HepG2 (cell line): ENCODE data around the gene TNRC18. TPM values are rescaled to one million over a fixed set of nuclear protein-coding genes. Genes with fewer than 3 reads are reported as not detected.
A peak's percentile ranks its signal among the peaks of the same experiment; 100 is the strongest.

Experiments
- ISL2 ChIP-seq: sonication (generic); formaldehyde crosslinking; IDR thresholded peaks from 2 replicates; pipeline ENCODE4 v1.5.0; 2020; ENCODE audit warnings: missing genetic modification reagents
- KDM2A ChIP-seq: sonication (generic); formaldehyde crosslinking; IDR thresholded peaks from 2 replicates; pipeline ENCODE4 v1.4.0; 2020; ENCODE audit warnings: low read depth, missing genetic modification reagents, borderline replicate concordance
- KDM5A ChIP-seq: fragments of 200-600 bp; sonication (generic); IDR thresholded peaks from 2 replicates; pipeline ENCODE4 v1.7.0; 2018; ENCODE audit warnings: antibody characterized with exemption, mild to moderate bottlenecking, low read length, borderline replicate concordance
- MAZ ChIP-seq, 2 experiments: sonication (generic) in 1 of 2; formaldehyde crosslinking in 1 of 2; IDR thresholded peaks; 2 replicates each; pipeline versions ENCODE4 v1.5.0 to v1.6.1; 2012 to 2020; ENCODE audit warnings: low read depth in 2 of 2, mild to moderate bottlenecking in 2 of 2, borderline replicate concordance in 1 of 2, improper control_type of control experiment in 1 of 2, low read length in 1 of 2, missing genetic modification reagents in 1 of 2, moderate library complexity in 1 of 2
- NFIB ChIP-seq: sonication (generic); formaldehyde crosslinking; IDR thresholded peaks from 2 replicates; pipeline ENCODE4 v1.9.0; 2021; ENCODE audit warnings: missing genetic modification reagents, mild to moderate bottlenecking, borderline replicate concordance
- SNAI1 ChIP-seq: sonication (generic); formaldehyde crosslinking; IDR thresholded peaks from 2 replicates; pipeline ENCODE4 v1.5.0; 2020; ENCODE audit warnings: mild to moderate bottlenecking, missing genetic modification reagents, borderline replicate concordance
- SOX6 ChIP-seq, 2 experiments: fragments of 450-650 bp in 1 of 2; sonication (generic) in 1 of 2; formaldehyde crosslinking in 1 of 2; IDR thresholded peaks; 2 replicates each; pipeline versions ENCODE4 v1.4.0 to v1.6.1; 2017 to 2020; ENCODE audit warnings: antibody characterized with exemption in 1 of 2, mild to moderate bottlenecking in 1 of 2, missing genetic modification reagents in 1 of 2
- SRSF1 ChIP-seq: fragments of 200-400 bp; formaldehyde crosslinking; optimal IDR thresholded peaks from 2 replicates; pipeline ENCODE3; 2017; ENCODE audit warnings: mild to moderate bottlenecking, low read depth, low read length, moderate library complexity
- SRSF9 ChIP-seq: fragments of 200-400 bp; formaldehyde crosslinking; IDR thresholded peaks from 2 replicates; pipeline ENCODE4 v1.6.1; 2018; ENCODE audit warnings: borderline replicate concordance, mild to moderate bottlenecking, low read depth, low read length; ENCODE audit not compliant: insufficient read depth, poor library complexity, severe bottlenecking
- TBL1XR1 ChIP-seq: fragments of 150-350 bp; IDR thresholded peaks from 2 replicates; pipeline ENCODE4 v1.6.1; 2014; ENCODE audit warnings: borderline replicate concordance, low read length; ENCODE audit not compliant: partially characterized antibody
- ZBTB20 ChIP-seq: sonication (generic); formaldehyde crosslinking; IDR thresholded peaks from 2 replicates; pipeline ENCODE4 v1.8.1; 2023; ENCODE audit warnings: missing genetic modification reagents, low read depth, mild to moderate bottlenecking, borderline replicate concordance
- ZKSCAN5 ChIP-seq: sonication (generic); formaldehyde crosslinking; IDR thresholded peaks from 2 replicates; pipeline ENCODE4 v1.5.1; 2020; ENCODE audit warnings: mild to moderate bottlenecking, missing genetic modification reagents
- ZMYM4 ChIP-seq: sonication (generic); formaldehyde crosslinking; IDR thresholded peaks from 2 replicates; pipeline ENCODE4 v1.8.1; 2023; ENCODE audit warnings: mild to moderate bottlenecking, missing genetic modification reagents
- ZNF143 ChIP-seq: sonication (generic); formaldehyde crosslinking; IDR thresholded peaks from 2 replicates; pipeline ENCODE4 v1.4.0; 2020; ENCODE audit warnings: missing genetic modification reagents
- ZNF274 ChIP-seq: sonication (generic); formaldehyde crosslinking; IDR thresholded peaks from 2 replicates; pipeline ENCODE4 v1.5.1; 2020; ENCODE audit warnings: mild to moderate bottlenecking, missing genetic modification reagents
- ZNF3 ChIP-seq: IDR thresholded peaks from 2 replicates; pipeline ENCODE4 v1.7.0; 2017; ENCODE audit warnings: inconsistent platforms
- ZNF549 ChIP-seq: sonication (generic); formaldehyde crosslinking; IDR thresholded peaks from 2 replicates; pipeline ENCODE4 v1.5.0; 2020; ENCODE audit warnings: missing genetic modification reagents
- ZNF569 ChIP-seq: sonication (generic); formaldehyde crosslinking; IDR thresholded peaks from 2 replicates; pipeline ENCODE4 v1.5.0; 2020; ENCODE audit warnings: mild to moderate bottlenecking, missing genetic modification reagents, moderate library complexity, borderline replicate concordance
- ZNF614 ChIP-seq: IDR thresholded peaks from 2 replicates; pipeline ENCODE4 v1.6.1; 2018; ENCODE audit warnings: missing biosample characterization, missing genetic modification reagents, inconsistent platforms, borderline replicate concordance
- ZNF816 ChIP-seq: sonication (generic); formaldehyde crosslinking; IDR thresholded peaks from 2 replicates; pipeline ENCODE4 v1.8.0; 2022; ENCODE audit warnings: missing genetic modification reagents, mild to moderate bottlenecking, borderline replicate concordance
- ZSCAN29 ChIP-seq: sonication (generic); formaldehyde crosslinking; conservative IDR thresholded peaks from 2 replicates; pipeline ENCODE4 v1.4.0; 2020; ENCODE audit warnings: mild to moderate bottlenecking, missing genetic modification reagents
- polyA plus RNA-seq, 8 experiments: library from polyadenylated mRNA; depleted of rRNA in 3 of 8; stranded (reverse) in 7 of 8; unstranded in 1 of 8; fragments of >200 nt; fragmentation: Illumina TruSeq in 4 of 8; extraction: Trizol in 4 of 8; gene quantifications; 2 replicates each; pipeline versions ENCODE4 v1.2.1 to v1.2.3, GENCODE V29; 2011 to 2016; ENCODE audit warnings: low read depth in 4 of 8, missing spikeins in 1 of 8, mixed read lengths in 1 of 8; ENCODE audit not compliant: insufficient read depth in 1 of 8
- total RNA-seq, 5 experiments: library from RNA; depleted of rRNA; stranded (reverse); fragments of >200 nt; fragmentation: Illumina TruSeq; extraction: Trizol; gene quantifications; 2 replicates each; pipeline ENCODE4 v1.2.3, GENCODE V29; 2016; ENCODE audit warnings: low read depth in 1 of 5
- TF ChIP-seq, protein P1 (sequence below): sonication (generic); formaldehyde crosslinking; IDR thresholded peaks from 2 replicates; pipeline ENCODE4 v1.9.0; 2021; ENCODE audit warnings: missing genetic modification reagents, borderline replicate concordance
- TF ChIP-seq, protein P2 (sequence below): sonication (generic); formaldehyde crosslinking; IDR thresholded peaks from 2 replicates; pipeline ENCODE4 v1.4.0; 2020; ENCODE audit warnings: missing genetic modification reagents
- TF ChIP-seq, protein P3 (sequence below): fragments of 450-650 bp; IDR thresholded peaks from 2 replicates; pipeline ENCODE4 v1.6.1; 2016

The TNRC18 gene
- total and polyA plus RNA-seq, 2 of the 13 experiments (the other 11 are each of a cell fraction or from before 2014, with no cell fraction given), result 11.7 to 17.4 TPM

DNA sequence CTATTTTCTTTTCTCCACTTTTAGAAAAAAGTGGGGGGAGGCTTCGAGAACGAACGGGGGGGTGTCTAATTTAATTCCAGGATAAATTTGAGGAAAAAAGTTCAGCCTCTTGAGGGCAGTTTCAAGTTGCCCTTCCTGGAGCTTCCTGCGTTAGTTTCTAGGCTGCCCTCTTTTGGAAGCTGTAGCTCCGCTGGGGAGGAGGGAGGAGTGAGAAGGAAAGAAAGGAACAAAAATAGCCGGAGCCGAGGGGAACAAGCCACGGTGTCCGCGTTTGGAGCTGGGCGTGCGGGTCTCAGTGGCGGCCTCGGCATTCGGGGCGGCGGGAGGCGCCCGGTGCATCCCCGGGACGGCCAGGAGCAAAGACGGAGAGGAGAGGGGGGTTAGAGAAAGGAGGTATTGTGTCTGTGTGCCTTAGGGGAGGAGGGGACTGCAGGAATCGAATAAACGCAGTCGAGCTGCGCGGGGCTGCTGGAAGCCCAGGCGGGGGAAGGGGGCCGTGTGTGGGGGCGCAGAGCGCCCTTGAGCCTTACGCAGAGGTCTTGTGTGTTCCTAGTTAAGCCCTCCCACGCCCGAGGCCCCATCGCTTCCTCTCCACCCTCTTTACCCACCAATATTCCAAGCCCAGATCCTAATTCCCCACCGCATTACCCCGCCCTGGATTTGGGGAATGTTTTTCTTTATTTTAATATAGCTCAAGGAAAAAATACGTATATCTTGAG, 2.0 kb upstream of the TNRC18 start (continued):
- TF ChIP-seq, protein P1, sequence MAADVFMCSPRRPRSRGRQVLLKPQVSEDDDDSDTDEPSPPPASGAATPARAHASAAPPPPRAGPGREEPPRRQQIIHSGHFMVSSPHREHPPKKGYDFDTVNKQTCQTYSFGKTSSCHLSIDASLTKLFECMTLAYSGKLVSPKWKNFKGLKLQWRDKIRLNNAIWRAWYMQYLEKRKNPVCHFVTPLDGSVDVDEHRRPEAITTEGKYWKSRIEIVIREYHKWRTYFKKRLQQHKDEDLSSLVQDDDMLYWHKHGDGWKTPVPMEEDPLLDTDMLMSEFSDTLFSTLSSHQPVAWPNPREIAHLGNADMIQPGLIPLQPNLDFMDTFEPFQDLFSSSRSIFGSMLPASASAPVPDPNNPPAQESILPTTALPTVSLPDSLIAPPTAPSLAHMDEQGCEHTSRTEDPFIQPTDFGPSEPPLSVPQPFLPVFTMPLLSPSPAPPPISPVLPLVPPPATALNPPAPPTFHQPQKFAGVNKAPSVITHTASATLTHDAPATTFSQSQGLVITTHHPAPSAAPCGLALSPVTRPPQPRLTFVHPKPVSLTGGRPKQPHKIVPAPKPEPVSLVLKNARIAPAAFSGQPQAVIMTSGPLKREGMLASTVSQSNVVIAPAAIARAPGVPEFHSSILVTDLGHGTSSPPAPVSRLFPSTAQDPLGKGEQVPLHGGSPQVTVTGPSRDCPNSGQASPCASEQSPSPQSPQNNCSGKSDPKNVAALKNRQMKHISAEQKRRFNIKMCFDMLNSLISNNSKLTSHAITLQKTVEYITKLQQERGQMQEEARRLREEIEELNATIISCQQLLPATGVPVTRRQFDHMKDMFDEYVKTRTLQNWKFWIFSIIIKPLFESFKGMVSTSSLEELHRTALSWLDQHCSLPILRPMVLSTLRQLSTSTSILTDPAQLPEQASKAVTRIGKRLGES (CRISPR knock-in tag), result no peak
- TF ChIP-seq ZNF274 (no peak), ZKSCAN5 (CRISPR knock-in tag) (no peak), SNAI1 (CRISPR knock-in tag) (no peak), ZNF549 (CRISPR knock-in tag) (no peak), ZSCAN29 (CRISPR knock-in tag) (no peak), MAZ (IDR thresholded peaks at IDR 0.05; ENCODE audit: borderline replicate concordance, low read depth, low read length) (no peak), MAZ (CRISPR knock-in tag; IDR thresholded peaks at IDR 0.05; ENCODE audit: low read depth) (peak; percentile 87; the same call in 1 of the 2 replicates), ZMYM4 (CRISPR knock-in tag) (0 out of 2 replicates have a peak, but pooled peaks have one; percentile 33), ZNF3 (0 out of 2 replicates have a peak, but pooled peaks have one; percentile 8), SOX6 (IDR thresholded peaks at IDR 0.05) (no peak), SOX6 (CRISPR knock-in tag; IDR thresholded peaks at IDR 0.05) (peak; percentile 75), KDM2A (CRISPR knock-in tag) (peak; percentile 30; the same call in 1 of the 2 replicates), ZNF816 (no peak), ISL2 (CRISPR knock-in tag) (no peak), NFIB (CRISPR knock-in tag) (no peak), TBL1XR1 (no peak), KDM5A (no peak), ZNF614 (no peak), SRSF1 (no peak), SRSF9 (no peak), ZBTB20 (no peak), ZNF143 (CRISPR knock-in tag) (no peak), ZNF569 (CRISPR knock-in tag) (no peak)
- TF ChIP-seq, protein P2, sequence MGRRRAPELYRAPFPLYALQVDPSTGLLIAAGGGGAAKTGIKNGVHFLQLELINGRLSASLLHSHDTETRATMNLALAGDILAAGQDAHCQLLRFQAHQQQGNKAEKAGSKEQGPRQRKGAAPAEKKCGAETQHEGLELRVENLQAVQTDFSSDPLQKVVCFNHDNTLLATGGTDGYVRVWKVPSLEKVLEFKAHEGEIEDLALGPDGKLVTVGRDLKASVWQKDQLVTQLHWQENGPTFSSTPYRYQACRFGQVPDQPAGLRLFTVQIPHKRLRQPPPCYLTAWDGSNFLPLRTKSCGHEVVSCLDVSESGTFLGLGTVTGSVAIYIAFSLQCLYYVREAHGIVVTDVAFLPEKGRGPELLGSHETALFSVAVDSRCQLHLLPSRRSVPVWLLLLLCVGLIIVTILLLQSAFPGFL (CRISPR knock-in tag), result no peak
- TF ChIP-seq, protein P3, sequence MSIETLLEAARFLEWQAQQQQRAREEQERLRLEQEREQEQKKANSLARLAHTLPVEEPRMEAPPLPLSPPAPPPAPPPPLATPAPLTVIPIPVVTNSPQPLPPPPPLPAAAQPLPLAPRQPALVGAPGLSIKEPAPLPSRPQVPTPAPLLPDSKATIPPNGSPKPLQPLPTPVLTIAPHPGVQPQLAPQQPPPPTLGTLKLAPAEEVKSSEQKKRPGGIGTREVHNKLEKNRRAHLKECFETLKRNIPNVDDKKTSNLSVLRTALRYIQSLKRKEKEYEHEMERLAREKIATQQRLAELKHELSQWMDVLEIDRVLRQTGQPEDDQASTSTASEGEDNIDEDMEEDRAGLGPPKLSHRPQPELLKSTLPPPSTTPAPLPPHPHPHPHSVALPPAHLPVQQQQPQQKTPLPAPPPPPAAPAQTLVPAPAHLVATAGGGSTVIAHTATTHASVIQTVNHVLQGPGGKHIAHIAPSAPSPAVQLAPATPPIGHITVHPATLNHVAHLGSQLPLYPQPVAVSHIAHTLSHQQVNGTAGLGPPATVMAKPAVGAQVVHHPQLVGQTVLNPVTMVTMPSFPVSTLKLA, result no peak
